ENCODE measurements around the gene NCK1.

The NCK1 gene

DNA sequence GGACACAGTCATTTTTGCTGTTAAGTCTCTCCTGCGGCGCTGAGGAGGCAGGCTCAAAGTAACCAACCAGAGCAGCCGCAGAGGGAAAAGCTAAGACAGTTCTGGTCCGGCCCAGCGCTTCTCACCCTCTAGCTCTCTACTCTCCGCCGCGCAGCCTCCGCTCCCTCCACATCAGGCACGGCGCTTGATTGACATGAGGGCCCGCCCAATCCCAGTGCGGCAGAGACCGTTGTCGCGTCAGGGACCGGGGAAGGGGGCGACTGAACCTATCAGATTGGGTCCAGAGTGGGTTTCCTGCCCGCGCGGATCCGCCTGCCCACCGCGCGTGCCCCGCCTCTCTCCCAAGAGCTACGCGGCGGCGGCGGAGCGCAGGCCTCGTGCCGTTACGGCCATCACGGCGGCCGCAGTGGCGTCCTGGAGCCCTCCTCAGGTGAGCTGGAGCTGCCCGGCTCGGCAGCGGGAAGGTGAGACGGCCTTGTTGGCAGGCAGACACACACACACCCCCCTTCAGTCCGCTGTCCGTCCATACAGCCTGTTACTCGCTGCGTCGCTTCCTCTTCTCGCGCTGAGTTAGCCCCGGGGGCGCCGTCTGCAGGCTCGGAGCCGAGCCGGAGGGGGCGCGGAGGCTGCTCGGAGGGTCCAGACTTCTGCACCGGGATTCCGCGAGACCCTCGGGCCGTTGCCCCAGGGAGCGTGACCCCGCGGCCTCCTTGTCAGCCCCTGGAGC is at the start of gene NCK1:
Gene NCK1 (plus strand): TSS at position 319 of the 727 bp plus-strand sequence. CDS start 65,794 bp downstream, outside the sequence.
- peak; percentile 97 for DNase-seq

DNA sequence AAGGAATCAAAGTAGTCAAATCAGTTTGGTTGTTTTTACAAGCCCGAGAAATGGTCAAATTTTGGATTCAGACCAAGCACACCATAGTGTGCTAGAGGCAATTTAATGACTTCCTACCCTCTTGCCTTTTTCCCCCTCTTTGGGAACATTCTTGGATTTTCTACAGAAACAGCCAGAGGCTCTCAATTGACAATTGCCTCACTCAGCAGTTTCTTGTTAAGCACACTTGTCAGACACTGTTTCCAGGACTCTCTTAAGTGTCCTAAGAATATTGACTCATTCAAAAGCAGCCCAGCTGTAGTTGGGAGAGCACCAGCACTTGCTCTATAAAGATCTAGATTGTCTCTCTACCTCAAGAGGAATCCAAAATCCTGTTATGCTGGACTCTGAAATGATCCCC is 44.6 kb upstream of the NCK1 start:
- DNase-seq: no peak

GRCh38 chr3:136818191-136818768 is 43.7 kb upstream of the NCK1 start:
- DNase-seq: no peak

GRCh38 chr3:136818769-136819391 is 43.1 kb upstream of the NCK1 start, which contains the start of gene SLC35G2:
TSS of gene SLC35G2 (plus strand) at chr3:136819126. CDS start at chr3:136854461, 35,335 bp downstream.
- peak; percentile 78 for DNase-seq

GRCh38 chr3:136819392-136819730 is 42.6 kb upstream of the NCK1 start:
- DNase-seq: peak; percentile 57

- DNase-seq: peak; percentile 67
Observed at GRCh38 chr3:136819731-136820679, 42.0 kb upstream of the NCK1 start.

GRCh38 chr3:136831461-136831860 is 30.5 kb upstream of the NCK1 start:
- no peak for DNase-seq

DNA sequence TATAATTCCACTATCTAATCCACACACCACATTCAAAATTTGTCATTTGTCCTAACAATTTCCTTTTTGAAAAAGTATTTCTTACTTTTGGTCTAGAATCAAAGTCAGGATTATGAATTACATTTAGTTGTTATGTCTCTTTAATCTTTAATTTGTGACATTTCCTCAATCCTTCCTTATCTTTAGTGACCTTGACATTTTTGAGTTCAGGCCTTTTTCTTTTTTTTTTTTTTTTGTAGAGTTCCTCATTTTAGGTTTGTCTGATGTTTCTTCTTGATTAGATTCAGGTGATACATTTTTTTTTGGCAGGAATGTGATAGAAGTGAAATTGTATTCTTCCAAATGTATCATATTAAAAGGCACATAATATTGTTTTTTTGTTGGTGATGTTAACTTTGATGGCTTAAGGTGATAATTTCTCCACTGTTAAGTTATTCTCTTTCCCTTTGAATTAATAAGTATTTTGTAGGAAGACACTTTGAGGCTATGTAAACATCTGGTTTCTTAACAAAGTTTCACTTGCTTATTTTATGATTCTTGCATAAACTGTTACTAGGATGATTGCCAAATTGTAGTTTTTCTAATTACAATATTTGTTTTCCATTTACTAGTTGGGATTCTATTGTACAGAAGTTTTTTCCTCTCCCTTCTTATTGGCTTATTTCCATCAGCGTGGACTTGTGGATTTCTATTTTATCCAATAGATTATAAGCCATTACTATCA is 26.8 kb upstream of the NCK1 start:
- DNase-seq: no peak

DNA sequence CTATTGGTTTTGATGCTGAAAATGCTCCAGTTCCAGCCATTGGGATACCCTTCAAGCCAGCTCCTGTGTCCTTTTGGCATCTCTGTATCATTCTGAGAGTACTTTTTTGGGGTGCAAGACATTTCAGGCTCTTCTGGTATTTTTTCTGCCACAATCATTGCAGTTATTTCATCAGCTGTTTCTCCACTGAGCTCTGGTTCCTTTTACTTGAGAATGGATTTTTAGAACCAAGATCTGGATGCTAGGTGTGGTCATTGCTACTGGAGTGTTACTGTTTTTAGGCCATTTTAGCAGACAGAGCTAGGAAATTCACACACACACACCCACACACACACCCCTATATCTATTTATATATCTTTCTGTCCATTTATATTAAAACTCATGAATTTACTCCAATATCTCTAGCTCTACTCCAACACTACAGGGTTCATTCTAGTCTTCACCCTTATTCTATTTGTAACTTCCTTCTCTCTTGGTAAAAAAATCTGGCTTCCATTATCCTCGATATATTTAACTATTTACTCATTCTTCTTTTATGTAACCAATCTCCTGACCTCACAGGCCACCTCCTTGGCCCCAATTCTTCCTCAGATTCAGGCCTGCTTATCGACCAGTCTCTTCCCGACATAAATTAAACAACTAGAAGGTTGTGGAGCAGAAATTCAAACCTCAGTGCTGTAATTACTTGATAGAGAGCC is 26.0 kb upstream of the NCK1 start:
- DNase-seq: no peak

GRCh38 chr3:136836511-136837156 is 25.4 kb upstream of the NCK1 start:
- DNase-seq: no peak

GRCh38 chr3:136838641-136839555 is 23.1 kb upstream of the NCK1 start:
- no peak for DNase-seq

- no peak for DNase-seq
Observed at GRCh38 chr3:136839556-136839931, 22.5 kb upstream of the NCK1 start.

- no peak for DNase-seq
Observed at GRCh38 chr3:136840252-136840651, 21.8 kb upstream of the NCK1 start.

DNA sequence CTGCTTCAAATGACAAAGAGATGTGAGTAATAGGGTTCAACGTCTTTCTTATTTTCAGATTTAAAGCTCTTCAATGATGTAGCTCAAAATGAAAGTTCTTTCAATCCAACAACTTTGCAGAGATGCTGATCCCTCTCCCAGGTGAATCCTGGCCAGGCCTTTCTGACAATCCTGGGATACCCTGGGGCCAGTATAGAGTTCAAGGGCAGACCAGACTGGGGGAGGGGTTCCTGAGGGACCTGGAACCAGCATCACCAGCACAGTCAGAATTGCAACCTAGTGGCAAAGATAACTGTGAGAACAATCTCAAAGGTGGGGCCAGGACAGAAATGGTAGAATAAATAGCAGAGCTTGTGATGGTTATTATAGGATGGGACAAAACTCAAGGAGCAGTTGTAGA is 19.7 kb upstream of the NCK1 start:
- DNase-seq: no peak

GRCh38 chr3:136844724-136845123 is 17.3 kb upstream of the NCK1 start:
- DNase-seq: no peak

- no peak for DNase-seq
Observed at GRCh38 chr3:136852180-136852579, 9.8 kb upstream of the NCK1 start.

GRCh38 chr3:136856665-136857064 is 5.3 kb upstream of the NCK1 start:
- no peak for DNase-seq

DNA sequence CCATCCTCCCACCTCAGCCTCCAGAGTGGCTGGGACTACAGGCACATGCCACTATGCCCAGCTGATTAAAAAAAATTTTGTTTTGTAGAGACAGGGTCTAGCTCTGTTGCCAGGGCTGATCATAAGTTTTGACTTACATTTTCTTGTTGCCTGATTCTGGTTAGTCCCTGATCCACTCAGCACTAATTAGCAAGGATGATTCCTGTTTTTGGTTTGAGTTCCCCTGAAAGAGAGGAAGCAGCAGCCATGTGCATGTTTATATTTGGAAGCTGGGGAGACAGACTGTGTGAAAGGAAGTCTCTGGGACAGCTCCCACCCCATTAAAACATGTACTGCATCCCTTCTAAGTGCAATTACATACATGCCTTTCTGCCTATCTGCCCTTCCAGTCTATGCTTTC is 3.6 kb upstream of the NCK1 start:
- DNase-seq: no peak

- no peak for DNase-seq
Observed at GRCh38 chr3:136860541-136860940, 1.5 kb upstream of the NCK1 start.

Measured in right forelimb (tissue), 1 donor.